GF-D8 (cell line): ENCODE measurements around the gene DCAF12.
"Not testable (repeated sequence)": the region's sequence is repeated elsewhere in the genome, so short reads cannot be mapped to it uniquely, and the experiment has no call there.

ENCODE experiments used
- DNase-seq: peaks from one replicate; lab custom pipeline; 2025; lab: John Stamatoyannopoulos, UW

The DCAF12 gene

GRCh38 chr9:34069831-34070230, 56.7 kb downstream of the DCAF12 start:
- no peak for DNase-seq

- no peak for DNase-seq
These were observed 61.0 kb downstream of the DCAF12 start for GRCh38 chr9:34065541-34065940.

GRCh38 chr9:34059954-34060353, 66.5 kb downstream of the DCAF12 start:
- DNase-seq: no peak

GRCh38 chr9:34059281-34059680, 67.2 kb downstream of the DCAF12 start:
- no peak for DNase-seq

- DNase-seq: no peak
These were observed 76.7 kb downstream of the DCAF12 start for GRCh38 chr9:34049630-34050384.

GRCh38 chr9:34048727-34049629, 77.5 kb downstream of the DCAF12 start, which contains the start of gene UBAP2:
TSS of gene UBAP2 (minus strand) at chr9:34048887. CDS start at chr9:34017148, 31,739 bp downstream.
- DNase-seq: peak; percentile 89

GRCh38 chr9:34047864-34048726, 78.4 kb downstream of the DCAF12 start:
- peak; percentile 39 for DNase-seq

- peak; percentile 20 for DNase-seq
These were observed 79.6 kb downstream of the DCAF12 start for GRCh38 chr9:34046784-34047379.

- no peak for DNase-seq
These were observed 80.6 kb downstream of the DCAF12 start for GRCh38 chr9:34045903-34046302.

GRCh38 chr9:34042074-34042473, 84.4 kb downstream of the DCAF12 start:
- not testable (repeated sequence) for DNase-seq

- not testable (repeated sequence) for DNase-seq
These were observed 87.6 kb downstream of the DCAF12 start for GRCh38 chr9:34038851-34039250.

- no peak for DNase-seq
These were observed 88.9 kb downstream of the DCAF12 start for GRCh38 chr9:34037626-34038025.

GRCh38 chr9:34036625-34037024, 89.9 kb downstream of the DCAF12 start:
- no peak for DNase-seq
